Astrocyte (in vitro differentiated cells and primary cell): ENCODE measurements around the gene USP48.

Experiments used
- CTCF ChIP-seq: IDR thresholded peaks from 2 replicates; pipeline ENCODE4 v1.5.1; 2011; ENCODE audit warnings: low read depth, mild to moderate bottlenecking, inconsistent platforms, low read length, moderate library complexity; ENCODE audit not compliant: insufficient read depth
- EZH2 ChIP-seq: IDR thresholded peaks from 2 replicates; pipeline ENCODE4 v1.6.1; 2012; ENCODE audit warnings: mild to moderate bottlenecking, low read length, inconsistent platforms; ENCODE audit not compliant: insufficient read depth

- no peak for TF ChIP-seq CTCF
- no peak for TF ChIP-seq EZH2
Measured at GRCh38 chr1:21725748-21726392, 57.1 kb downstream of the USP48 start.
